ENCODE measurements around the gene S100A12.
A peak's percentile ranks its signal among the peaks of the same experiment; 100 is the strongest.

S100A12 gene

DNA sequence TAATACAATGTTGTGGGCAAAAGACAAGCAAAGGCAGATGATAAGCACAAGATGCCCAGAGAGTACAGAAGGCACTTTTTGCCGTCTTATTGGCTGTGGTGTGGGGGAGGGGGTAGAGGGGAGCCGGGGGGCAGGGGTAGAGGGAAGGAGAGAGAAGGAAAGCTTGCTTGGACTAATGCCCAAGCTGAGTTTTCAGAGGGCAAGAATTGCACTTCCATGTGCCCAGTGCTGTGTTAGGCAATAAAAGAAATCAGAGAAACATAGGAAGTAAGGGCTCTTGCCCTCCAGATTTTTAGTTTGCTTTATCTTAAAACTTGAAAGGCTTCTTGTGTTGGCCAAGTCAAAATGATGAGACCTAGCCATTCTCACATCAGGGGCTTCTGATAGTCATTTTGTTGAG, 8.3 kb downstream of the S100A12 start:
- no peak for DNase-seq (ENCODE audit: low read depth)

GRCh38 chr1:153366261-153366660, 9.2 kb downstream of the S100A12 start:
- DNase-seq (ENCODE audit: low read depth), result no peak

GRCh38 chr1:153365696-153366095, 9.7 kb downstream of the S100A12 start:
- no peak for DNase-seq (ENCODE audit: low read depth)

GRCh38 chr1:153364766-153365666, 10.4 kb downstream of the S100A12 start:
- no peak for DNase-seq (ENCODE audit: low read depth)

- no peak for DNase-seq (ENCODE audit: low read depth)
These were observed 11.3 kb downstream of the S100A12 start for GRCh38 chr1:153364156-153364555.

DNA sequence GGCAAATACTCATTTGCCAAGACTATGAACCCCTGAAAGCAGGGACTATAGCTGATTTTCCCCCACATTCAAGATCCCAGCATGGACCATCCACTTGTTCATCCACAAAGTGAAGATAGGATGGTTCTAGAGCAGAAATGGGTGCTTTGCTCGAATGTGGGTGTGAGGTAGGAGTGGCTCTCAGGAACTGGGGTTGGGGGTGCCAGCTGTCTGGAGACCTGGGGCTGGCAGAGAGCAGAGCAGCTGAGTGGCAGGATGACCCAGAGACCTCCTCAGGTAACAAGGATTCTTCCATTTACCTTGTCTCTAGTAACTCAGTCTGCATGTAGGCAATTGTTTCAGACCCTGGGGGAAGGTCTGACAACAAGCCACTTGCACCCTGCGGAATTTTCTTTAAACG, 11.8 kb downstream of the S100A12 start:
- no peak for DNase-seq (ENCODE audit: low read depth)

DNA sequence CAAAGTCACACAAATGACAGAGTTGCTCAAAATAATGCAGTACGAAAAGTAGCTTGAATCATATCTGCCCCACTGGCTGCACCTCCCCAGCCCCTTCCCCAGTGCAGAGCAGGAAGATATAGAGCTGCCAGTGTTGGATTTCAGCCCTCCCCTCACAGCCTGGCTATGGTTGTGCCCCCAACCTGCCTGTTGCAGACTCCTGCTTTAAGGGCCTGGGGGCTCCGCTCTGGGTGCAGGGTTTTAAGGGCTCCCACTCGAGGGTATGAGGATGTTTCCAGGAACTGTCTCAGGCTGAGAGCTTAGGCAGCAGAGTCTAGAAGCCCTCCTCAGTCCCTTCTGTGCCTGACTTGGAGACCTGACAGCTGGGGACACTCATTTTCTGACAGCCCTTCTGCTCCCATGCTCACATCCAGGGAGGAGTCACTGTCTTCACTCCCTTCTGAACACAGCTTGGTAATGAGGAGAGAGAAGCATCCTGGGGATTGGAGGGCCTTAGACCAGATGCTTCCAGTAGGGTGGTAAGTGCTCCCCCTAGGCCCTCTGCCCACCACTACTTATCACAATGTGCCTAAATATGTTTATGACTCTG, 13.1 kb downstream of the S100A12 start:
- no peak for DNase-seq (ENCODE audit: low read depth)

GRCh38 chr1:153361480-153362109, 13.8 kb downstream of the S100A12 start:
- DNase-seq (ENCODE audit: low read depth), result no peak

GRCh38 chr1:153360592-153361479, 14.6 kb downstream of the S100A12 start:
- DNase-seq (ENCODE audit: low read depth), result no peak

DNA sequence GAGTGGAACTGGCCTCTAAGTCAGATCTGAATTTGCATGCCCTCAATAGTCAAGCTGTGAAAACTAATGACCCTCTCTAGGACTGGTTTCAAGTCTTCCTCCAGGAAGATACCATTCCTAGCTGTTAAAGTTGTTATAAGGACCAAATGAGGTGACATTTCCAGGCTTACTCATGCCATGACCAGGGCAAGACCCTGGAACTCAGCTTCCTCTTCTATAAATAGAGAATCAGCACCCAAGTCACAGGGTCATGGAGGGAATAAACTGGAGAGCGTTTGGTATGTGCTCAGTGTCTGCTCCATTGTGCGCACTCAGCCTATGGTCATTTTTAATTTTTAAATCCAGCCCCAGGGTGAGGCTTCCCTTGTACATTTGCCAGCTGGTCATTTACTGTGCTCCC, 15.2 kb downstream of the S100A12 start:
- DNase-seq (ENCODE audit: low read depth), result no peak

- no peak for DNase-seq (ENCODE audit: low read depth)
These were observed 16.2 kb downstream of the S100A12 start for GRCh38 chr1:153359241-153359640.

GRCh38 chr1:153358691-153358975, 16.8 kb downstream of the S100A12 start:
- DNase-seq (ENCODE audit: low read depth), result no peak

DNA sequence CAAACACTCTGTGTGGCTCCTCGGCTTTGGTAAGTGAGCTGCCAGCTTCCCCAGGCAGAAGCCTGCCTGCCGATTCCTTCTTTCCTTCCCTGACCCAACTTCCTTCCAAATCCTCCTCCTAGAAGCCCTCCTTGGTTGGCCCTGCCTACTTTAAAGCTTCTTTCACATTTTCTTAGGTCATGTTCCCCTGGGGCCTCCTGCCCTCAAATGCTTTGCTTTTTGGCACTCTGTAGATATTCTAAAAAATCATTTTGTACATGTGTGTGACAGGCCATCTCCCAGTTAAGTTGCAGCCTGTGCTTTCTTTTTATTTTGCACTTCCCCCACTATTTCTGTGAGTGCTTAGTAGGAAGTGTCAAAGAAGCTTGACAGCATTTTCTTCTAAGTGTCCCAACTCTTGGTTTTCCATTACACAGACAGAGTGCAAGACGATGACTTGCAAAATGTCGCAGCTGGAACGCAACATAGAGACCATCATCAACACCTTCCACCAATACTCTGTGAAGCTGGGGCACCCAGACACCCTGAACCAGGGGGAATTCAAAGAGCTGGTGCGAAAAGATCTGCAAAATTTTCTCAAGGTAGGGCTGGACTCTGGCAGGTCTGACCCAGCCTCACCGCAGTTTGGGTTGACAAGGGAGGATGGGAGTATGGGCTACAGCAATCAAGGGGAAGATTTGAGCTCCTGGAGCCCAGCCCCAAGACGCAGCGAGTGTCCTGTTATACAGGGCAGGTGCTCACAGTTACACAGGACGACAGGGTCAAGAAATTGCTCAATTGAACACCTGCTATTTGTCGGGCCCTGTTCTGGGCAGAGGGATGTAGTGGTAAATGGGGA, 17.3 kb downstream of the S100A12 start, which contains the start of gene S100A9:
TSS of gene S100A9 (plus strand) at position 2 of the 838 bp plus-strand sequence. CDS start at position 432, 430 bp downstream.
- no peak for DNase-seq (ENCODE audit: low read depth)

- no peak for DNase-seq (ENCODE audit: low read depth)
These were observed 18.2 kb downstream of the S100A12 start for GRCh38 chr1:153357076-153357852.

DNA sequence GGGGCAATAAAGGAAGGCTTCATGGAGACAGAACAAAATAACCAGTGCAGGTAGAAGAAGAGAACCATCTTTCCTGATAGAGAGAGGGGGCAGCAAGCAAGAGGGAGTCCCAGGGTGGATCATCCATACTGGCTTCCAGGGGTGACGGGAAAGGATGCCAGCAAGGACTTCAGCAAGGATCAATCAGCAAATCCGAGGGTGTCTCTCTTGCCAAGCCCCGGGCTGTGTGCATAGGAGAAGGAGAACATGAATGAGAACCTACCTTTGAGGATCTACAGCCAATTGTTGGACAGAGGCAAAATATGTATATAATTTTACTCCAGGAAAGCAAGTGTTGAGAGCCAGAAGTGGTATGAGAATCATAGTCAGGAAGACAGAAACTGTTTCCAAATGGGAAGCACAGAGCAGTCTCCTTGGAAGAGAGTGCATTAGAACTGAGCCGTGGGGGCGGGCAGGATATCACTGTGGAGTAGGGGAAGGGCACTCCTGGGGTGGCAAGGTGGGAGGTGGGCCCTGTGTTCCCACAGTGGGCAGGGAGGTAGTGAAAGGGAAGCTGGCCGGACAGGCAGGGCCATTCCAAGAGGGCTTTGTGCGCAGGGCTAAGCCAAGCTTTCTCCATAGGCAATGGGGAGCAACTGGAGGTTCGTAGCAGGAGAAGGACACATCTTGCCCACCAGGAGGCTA, 18.9 kb downstream of the S100A12 start:
- DNase-seq (ENCODE audit: low read depth), result no peak

DNA sequence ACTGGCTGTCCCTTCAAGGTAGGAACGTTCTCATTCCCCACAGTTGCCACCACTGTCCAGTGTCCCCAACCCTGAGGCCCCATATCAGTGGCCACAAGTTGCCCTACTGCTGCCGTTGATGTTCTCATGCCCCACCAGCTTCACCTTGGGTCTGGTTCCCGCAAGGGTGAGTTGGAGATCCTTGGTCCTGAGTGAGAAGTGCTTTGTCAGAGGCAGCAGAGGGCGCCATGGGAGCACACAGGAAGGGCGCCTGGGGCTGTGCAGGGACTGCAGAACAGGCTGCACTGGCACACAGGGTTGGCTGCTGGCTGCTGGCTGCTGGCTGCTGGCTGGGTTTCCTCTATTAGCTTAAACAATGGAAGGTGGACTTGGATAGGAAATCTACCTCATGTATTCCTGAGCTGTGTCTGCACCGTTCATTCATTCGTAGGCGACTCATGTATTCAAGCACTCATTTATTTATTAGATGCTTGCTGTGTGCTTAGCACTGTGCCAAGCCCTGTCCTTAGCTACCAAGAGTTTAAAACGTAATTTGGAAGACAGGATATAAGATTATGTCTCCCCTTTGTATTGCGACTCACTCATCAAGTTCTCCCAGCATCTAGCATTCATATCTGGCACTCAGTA, 19.9 kb downstream of the S100A12 start:
- DNase-seq (ENCODE audit: low read depth), result peak; percentile 55

DNA sequence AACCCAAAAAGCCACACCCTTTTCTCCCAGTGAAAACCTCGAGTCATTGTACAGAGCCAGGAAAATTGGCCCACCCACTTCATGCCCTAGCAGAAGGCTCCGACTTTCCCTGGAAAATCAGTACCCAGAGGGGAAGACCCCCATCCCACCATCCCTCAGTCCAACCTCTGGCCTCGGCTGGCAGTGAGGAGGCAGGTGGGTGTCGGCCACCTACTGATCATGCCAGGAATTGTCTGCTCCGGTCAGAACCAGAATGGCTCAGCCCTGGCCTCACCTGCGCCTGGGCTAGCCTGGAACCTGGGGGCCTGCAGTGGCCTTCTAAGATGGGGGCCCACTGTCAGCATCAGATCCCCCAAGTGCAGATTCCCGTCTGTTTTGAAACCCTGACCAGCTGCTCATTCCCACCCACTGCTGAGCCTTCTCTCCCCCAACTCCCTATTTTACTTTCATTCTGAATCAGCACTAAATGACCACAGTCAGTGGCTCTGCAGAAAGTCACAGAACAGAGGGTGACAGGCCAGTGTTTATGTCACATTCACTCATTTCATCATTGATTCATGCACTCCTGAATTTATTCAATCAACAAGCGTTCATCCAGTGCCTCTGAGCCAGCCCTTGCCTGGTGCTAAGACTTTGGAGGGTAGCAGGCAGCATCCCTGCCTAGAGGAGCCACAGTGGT, 20.8 kb downstream of the S100A12 start:
- no peak for DNase-seq (ENCODE audit: low read depth)

DNA sequence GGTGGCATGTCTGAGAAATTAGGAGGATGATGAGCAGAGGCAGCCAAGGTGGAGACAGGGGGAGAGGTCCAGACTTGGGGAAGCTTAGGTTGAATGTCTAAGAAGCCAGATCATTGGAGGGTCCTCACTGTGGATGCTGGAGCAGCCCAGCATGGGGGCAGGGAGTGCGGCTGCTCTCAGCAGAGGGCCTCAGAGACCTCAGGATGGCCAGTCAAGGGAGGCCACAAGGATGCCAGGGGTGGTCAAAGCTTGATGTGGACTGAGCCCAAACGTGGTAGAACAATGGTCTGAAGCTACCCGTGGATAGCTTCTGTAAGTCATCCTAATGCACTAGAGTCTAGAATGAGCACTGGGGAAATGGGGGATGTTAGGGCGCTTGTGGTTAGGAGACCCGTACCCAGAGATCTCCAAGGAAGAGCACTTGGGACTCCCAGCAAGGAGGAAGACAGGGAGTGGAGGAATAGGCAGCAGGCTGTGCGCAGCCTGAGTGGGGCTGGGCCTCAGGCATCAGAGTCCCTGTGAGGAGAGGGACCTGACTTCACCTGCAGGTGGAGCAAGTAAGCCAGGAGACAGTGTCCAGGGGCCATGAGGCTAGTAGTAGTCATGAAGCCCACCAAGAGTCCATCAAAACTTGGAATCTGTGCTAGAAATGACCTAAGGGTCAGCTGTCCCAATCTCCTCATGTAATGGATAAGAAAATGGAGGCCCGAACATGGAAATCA, 22.0 kb downstream of the S100A12 start:
- DNase-seq (ENCODE audit: low read depth), result no peak

Measured in amniotic epithelial cell (primary cell).